OCI-LY7 (cell line): ENCODE data around the gene PAQR5. TPM values are rescaled to one million over a fixed set of nuclear protein-coding genes. Genes with fewer than 3 reads are reported as not detected.
"Not testable (repeated sequence)": the region's sequence is repeated elsewhere in the genome, so short reads cannot be mapped to it uniquely, and the experiment has no call there.

Experiments
- BruUV-seq: library from RNA; stranded (reverse); fragments of 400-500 nt; replicated peaks from 2 replicates; lab custom pipeline; 2021; lab: Mats Ljungman, UMichigan
- CTCF ChIA-PET: fragments of 300-600 bp; sonication (Branson Sonifier 250); formaldehyde crosslinking; loops from one replicate; lab custom pipeline; 2022; ENCODE audit warnings: antibody characterized with exemption; ENCODE audit not compliant: unreplicated experiment; lab: Charles Lee
- POLR2A ChIA-PET: fragments of 300-600 bp; sonication (Branson Sonifier 250); formaldehyde crosslinking; loops from one replicate; lab custom pipeline; 2022; ENCODE audit warnings: antibody characterized with exemption; lab: Charles Lee
- DNase-seq: peaks from one replicate; pipeline ENCODE4 v3.0.0-alpha.2; 2015; ENCODE audit warnings: low spot score
- H2AFZ ChIP-seq: fragments of 200-600 bp; sonication (generic), shearing (Covaris generic); 2 replicates; pipeline ENCODE4 v1.6.1; 2014; ENCODE audit warnings: mild to moderate bottlenecking, antibody characterized with exemption, low read length, moderate library complexity
- H3K27ac ChIP-seq: fragments of 200-600 bp; sonication (generic); 2 replicates; pipeline ENCODE4 v1.5.1; 2014; ENCODE audit warnings: mixed run types, low read depth, mild to moderate bottlenecking, moderate library complexity, low read length, inconsistent platforms; ENCODE audit not compliant: poor library complexity, severe bottlenecking
- H3K36me3 ChIP-seq: fragments of 200-600 bp; sonication (generic); 2 replicates; pipeline ENCODE4 v1.6.1; 2014; ENCODE audit warnings: mild to moderate bottlenecking, antibody characterized with exemption, low read length, moderate library complexity, mixed read lengths; ENCODE audit not compliant: insufficient read depth
- H3K4me1 ChIP-seq: fragments of 200-600 bp; sonication (generic); 2 replicates; pipeline ENCODE4 v1.5.1; 2014; ENCODE audit warnings: mild to moderate bottlenecking, low read length; ENCODE audit not compliant: insufficient read depth, poor library complexity, severe bottlenecking
- H3K4me2 ChIP-seq: fragments of 200-600 bp; sonication (generic); 2 replicates; pipeline ENCODE4 v1.6.1; 2014; ENCODE audit warnings: mild to moderate bottlenecking, low read length
- H3K4me3 ChIP-seq: fragments of 200-600 bp; sonication (generic); 2 replicates; pipeline ENCODE4 v1.5.1; 2014; ENCODE audit warnings: mild to moderate bottlenecking, low read depth, low read length; ENCODE audit not compliant: poor library complexity, severe bottlenecking
- H3K79me2 ChIP-seq: fragments of 200-600 bp; sonication (generic); 2 replicates; pipeline ENCODE4 v1.6.1; 2016; ENCODE audit warnings: low read depth, mild to moderate bottlenecking, low read length, moderate library complexity, mixed read lengths; ENCODE audit not compliant: insufficient read depth
- H3K9me2 ChIP-seq: fragments of 200-600 bp; sonication (generic); 2 replicates; pipeline ENCODE4 v1.6.1; 2016; ENCODE audit warnings: mild to moderate bottlenecking, low read length, mixed read lengths; ENCODE audit not compliant: insufficient read depth
- H3K9me3 ChIP-seq: fragments of 200-600 bp; sonication (generic); 2 replicates; pipeline ENCODE4 v1.6.1; 2014; ENCODE audit warnings: mild to moderate bottlenecking, mixed run types, low read length, mixed read lengths
- H4K20me1 ChIP-seq: fragments of 200-600 bp; sonication (generic); 2 replicates; pipeline ENCODE4 v1.6.1; 2014; ENCODE audit warnings: mild to moderate bottlenecking, antibody characterized with exemption, low read length, moderate library complexity, mixed read lengths; ENCODE audit not compliant: insufficient read depth
- CTCF ChIP-seq: fragments of 200-600 bp; sonication (generic); conservative IDR thresholded peaks from 2 replicates; pipeline ENCODE4 v1.5.1; 2014; ENCODE audit warnings: mild to moderate bottlenecking, antibody characterized with exemption, low read length, moderate library complexity, mixed read lengths
- EZH2phosphoT487 ChIP-seq: fragments of 200-600 bp; sonication (generic); IDR thresholded peaks from 2 replicates; pipeline ENCODE4 v1.6.1; 2018; ENCODE audit warnings: low read depth, borderline replicate concordance, mild to moderate bottlenecking, mixed run types, antibody characterized with exemption, low read length, moderate library complexity, mixed read lengths
- intact Hi-C: fragments of 100-400 bp; cut with micrococcal nuclease; formaldehyde crosslinking; loops from one replicate; pipeline ENCODE4 v1.10.0; 2022; ENCODE audit not compliant: unreplicated experiment
- total RNA-seq, 2 experiments: library from RNA; depleted of rRNA in 1 of 2; stranded (reverse); fragments of >200 nt in 1 of 2; shearing (Covaris generic) in 1 of 2; gene quantifications; 2 replicates each; pipeline ENCODE4 v1.2.3, GENCODE V29; 2014 to 2022

PAQR5 gene
- total RNA-seq, 2 experiments from 2014 or later = not detected

- H3K9me2 ChIP-seq = no peaks in the 10 kb centered on the region
- TF ChIP-seq CTCF (no peak), EZH2phosphoT487 (no peak)
- H3K9me3 ChIP-seq = no peaks in the 10 kb centered on the region
- ChIA-PET CTCF (no interaction called here), POLR2A (interaction anchor here (0.9 kb wide), 1 partner anchor 61 kb away, joined by 3 read pairs; no protein-coding TSS in a partner anchor)
- no peak overlapping the region for H2AFZ ChIP-seq
- no peak overlapping the region for H3K27ac ChIP-seq
- no peaks in the 10 kb centered on the region for H4K20me1 ChIP-seq
- no peak for DNase-seq
- no peaks in the 10 kb centered on the region for H3K4me1 ChIP-seq
- no TSS peak for BruUV-seq
- no peaks in the 10 kb centered on the region for H3K36me3 ChIP-seq
- intact Hi-C loops = no loop called here
- H3K4me2 ChIP-seq = no peak overlapping the region
- no peaks in the 10 kb centered on the region for H3K79me2 ChIP-seq
- no peak overlapping the region for H3K4me3 ChIP-seq
These were observed 38.4 kb downstream of the PAQR5 start for GRCh38 chr15:69337138-69337537.

- Histone ChIP-seq H2AFZ (no peak overlapping the region), H3K27ac (no peak overlapping the region), H4K20me1 (no peaks in the 10 kb centered on the region), H3K9me3 (no peaks in the 10 kb centered on the region), H3K36me3 (no peaks in the 10 kb centered on the region), H3K4me2 (no peak overlapping the region), H3K79me2 (no peaks in the 10 kb centered on the region), H3K4me3 (no peak overlapping the region), H3K9me2 (no peaks in the 10 kb centered on the region), H3K4me1 (no peaks in the 10 kb centered on the region)
- DNase-seq = no peak
- POLR2A ChIA-PET = no interaction called here
- no TSS peak for BruUV-seq
- no peak for TF ChIP-seq EZH2phosphoT487
- TF ChIP-seq CTCF = no peak
- intact Hi-C loops = no loop called here
- CTCF ChIA-PET = no interaction called here
These were observed 40.0 kb downstream of the PAQR5 start for GRCh38 chr15:69338535-69339213.

- DNase-seq, H3K9me3 ChIP-seq, H3K4me3 ChIP-seq, H3K27ac ChIP-seq, H3K79me2 ChIP-seq, BruUV-seq, H3K36me3 ChIP-seq, CTCF ChIA-PET, POLR2A ChIA-PET, H3K9me2 ChIP-seq, H3K4me1 ChIP-seq, intact Hi-C loops, H2AFZ ChIP-seq, H4K20me1 ChIP-seq, H3K4me2 ChIP-seq: not testable (repeated sequence)
These were observed 40.5 kb downstream of the PAQR5 start for GRCh38 chr15:69339214-69339543.
